Measurements from ENCODE around the gene S1PR2.

DNA sequence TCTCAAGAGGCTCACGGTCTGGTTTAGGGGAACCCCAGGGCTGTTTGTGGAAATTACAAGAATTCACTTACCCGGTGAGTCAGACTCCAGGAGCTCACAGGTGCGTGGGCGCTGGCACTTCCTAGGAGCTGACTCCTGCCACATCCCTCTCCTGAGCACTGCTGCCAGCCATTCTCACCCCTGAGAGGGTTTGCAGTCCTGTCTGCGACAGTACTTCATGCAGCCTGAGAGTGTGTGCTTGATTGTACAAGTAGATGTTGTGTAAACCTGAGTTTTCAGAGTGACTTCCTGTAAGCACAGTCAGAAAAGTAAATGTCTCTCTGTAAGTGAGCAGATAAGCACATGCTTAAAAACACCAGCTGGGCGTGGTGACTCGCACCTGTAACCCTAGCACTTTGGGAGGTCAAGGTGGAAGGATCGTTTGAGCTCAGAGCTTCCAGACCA is 29.0 kb upstream of the S1PR2 start:
- TF ChIP-seq, protein P1, sequence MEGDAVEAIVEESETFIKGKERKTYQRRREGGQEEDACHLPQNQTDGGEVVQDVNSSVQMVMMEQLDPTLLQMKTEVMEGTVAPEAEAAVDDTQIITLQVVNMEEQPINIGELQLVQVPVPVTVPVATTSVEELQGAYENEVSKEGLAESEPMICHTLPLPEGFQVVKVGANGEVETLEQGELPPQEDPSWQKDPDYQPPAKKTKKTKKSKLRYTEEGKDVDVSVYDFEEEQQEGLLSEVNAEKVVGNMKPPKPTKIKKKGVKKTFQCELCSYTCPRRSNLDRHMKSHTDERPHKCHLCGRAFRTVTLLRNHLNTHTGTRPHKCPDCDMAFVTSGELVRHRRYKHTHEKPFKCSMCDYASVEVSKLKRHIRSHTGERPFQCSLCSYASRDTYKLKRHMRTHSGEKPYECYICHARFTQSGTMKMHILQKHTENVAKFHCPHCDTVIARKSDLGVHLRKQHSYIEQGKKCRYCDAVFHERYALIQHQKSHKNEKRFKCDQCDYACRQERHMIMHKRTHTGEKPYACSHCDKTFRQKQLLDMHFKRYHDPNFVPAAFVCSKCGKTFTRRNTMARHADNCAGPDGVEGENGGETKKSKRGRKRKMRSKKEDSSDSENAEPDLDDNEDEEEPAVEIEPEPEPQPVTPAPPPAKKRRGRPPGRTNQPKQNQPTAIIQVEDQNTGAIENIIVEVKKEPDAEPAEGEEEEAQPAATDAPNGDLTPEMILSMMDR (IDR thresholded peaks at IDR 0.05 in 4 of 5, conservative IDR thresholded peaks at IDR 0.05 in 1 of 5) = no peak
- TF ChIP-seq POLR2A (IDR thresholded peaks at IDR 0.05) = no peak
